K562 (cell line): ENCODE data around the gene RERE. TPM values are rescaled to one million over a fixed set of nuclear protein-coding genes. Genes with fewer than 3 reads are reported as not detected.

ENCODE experiments used
- DACH1 ChIP-seq: fragments of 450-650 bp; IDR thresholded peaks from 2 replicates; pipeline ENCODE4 v1.6.1; 2018; ENCODE audit not compliant: partially characterized antibody
- ELF2 ChIP-seq: fragments of 250-450 bp; sonication (Bioruptor Pico); IDR thresholded peaks from 2 replicates; pipeline ENCODE4 v1.5.0; 2021; ENCODE audit warnings: mild to moderate bottlenecking
- HNRNPK ChIP-seq: fragments of 200-400 bp; formaldehyde crosslinking; IDR thresholded peaks from one replicate; pipeline ENCODE4 v1.6.1; 2018; ENCODE audit warnings: mild to moderate bottlenecking, low read depth, low read length; ENCODE audit not compliant: poor library complexity, severe bottlenecking
- HNRNPUL1 ChIP-seq: fragments of 200-400 bp; formaldehyde crosslinking; IDR thresholded peaks from 2 replicates; pipeline ENCODE4 v1.6.1; 2017; ENCODE audit warnings: low read length
- MEF2D ChIP-seq: conservative IDR thresholded peaks from 2 replicates; pipeline ENCODE4 v1.6.1; 2016; ENCODE audit warnings: low read depth, missing genetic modification characterization, missing compliant biosample characterization
- NONO ChIP-seq, 2 experiments: fragments of 200-400 bp in 1 of 2; fragments of 450-650 bp in 1 of 2; formaldehyde crosslinking in 1 of 2; IDR thresholded peaks; 2 replicates each; pipeline ENCODE4 v1.6.1; 2017; ENCODE audit warnings: low read depth in 2 of 2, mild to moderate bottlenecking in 2 of 2, moderate library complexity in 2 of 2, low read length in 1 of 2
- POLR3G ChIP-seq: IDR thresholded peaks from 2 replicates; pipeline ENCODE4 v1.6.1; 2011; ENCODE audit not compliant: insufficient read length, insufficient replicate concordance; ENCODE audit errors: extremely low read depth
- POU5F1 ChIP-seq: fragments of 150-350 bp; IDR thresholded peaks from 2 replicates; pipeline ENCODE4 v1.6.1; 2014; ENCODE audit warnings: borderline replicate concordance, low read length, low read depth, mild to moderate bottlenecking; ENCODE audit not compliant: partially characterized antibody
- SRF ChIP-seq, 2 experiments: fragments of 250-450, 450-650 bp in 1 of 2; sonication (Bioruptor Pico) in 1 of 2; sonication (generic) in 1 of 2; formaldehyde crosslinking; IDR thresholded peaks; 2 replicates each; pipeline versions ENCODE4 v1.5.0 to v1.5.1; 2020 to 2022; ENCODE audit warnings: mild to moderate bottlenecking in 1 of 2, missing genetic modification reagents in 1 of 2
- XRCC3 ChIP-seq: fragments of 450-650 bp; IDR thresholded peaks from 2 replicates; pipeline ENCODE4 v1.6.1; 2017; ENCODE audit warnings: mild to moderate bottlenecking, moderate library complexity
- ZNF561 ChIP-seq: fragments of 450-650 bp; formaldehyde crosslinking; conservative IDR thresholded peaks from 2 replicates; pipeline ENCODE4 v1.4.0; 2020; ENCODE audit warnings: mild to moderate bottlenecking, moderate library complexity
- ZNF592 ChIP-seq: fragments of 450-650 bp; IDR thresholded peaks from 2 replicates; pipeline ENCODE4 v1.6.1; 2017; ENCODE audit warnings: antibody characterized with exemption, mild to moderate bottlenecking
- ZNF766 ChIP-seq: fragments of 200-800 bp; sonication (Bioruptor generic); conservative IDR thresholded peaks from 2 replicates; pipeline ENCODE4 v1.6.1; 2016; ENCODE audit warnings: missing genetic modification characterization, missing compliant biosample characterization
- polyA plus RNA-seq, 8 experiments: library from polyadenylated mRNA; depleted of rRNA in 4 of 8; stranded (reverse) in 5 of 8; unstranded in 3 of 8; fragments of >200 nt; fragmentation: Nextera tagmentation in 2 of 8; fragmentation: Illumina TruSeq in 1 of 8; extraction: Ambion mirVana in 2 of 8; extraction: Trizol in 1 of 8; gene quantifications; 2 replicates each; pipeline versions ENCODE4 v1.2.1 to v1.2.3, GENCODE V29; 2011 to 2014; ENCODE audit warnings: inconsistent platforms in 1 of 8, missing spikeins in 1 of 8
- total RNA-seq, 7 experiments: library from RNA; depleted of rRNA in 6 of 7; stranded (reverse); fragments of >200 nt in 6 of 7; fragmentation: Illumina TruSeq in 2 of 7; extraction: Trizol in 2 of 7; gene quantifications; 2 replicates each; pipeline versions ENCODE4 v1.2.1 to v1.2.3, GENCODE V29; 2011 to 2021; ENCODE audit warnings: low replicate concordance in 1 of 7
- TF ChIP-seq, protein P1 (sequence below): sonication (generic); formaldehyde crosslinking; IDR thresholded peaks from 2 replicates; pipeline ENCODE4 v1.4.0; 2020; ENCODE audit warnings: mild to moderate bottlenecking, missing genetic modification reagents
- TF ChIP-seq, protein P2 (sequence below): sonication (generic); formaldehyde crosslinking; IDR thresholded peaks from 2 replicates; pipeline ENCODE4 v1.8.0; 2022; ENCODE audit warnings: missing genetic modification reagents, mild to moderate bottlenecking, borderline replicate concordance
- TF ChIP-seq, protein P3 (sequence below): fragments of 250-450 bp; sonication (Bioruptor Pico); IDR thresholded peaks from 2 replicates; pipeline ENCODE4 v1.5.0; 2020; ENCODE audit warnings: mild to moderate bottlenecking, borderline replicate concordance

RERE gene
- total and polyA plus RNA-seq, 9 of the 15 experiments (the other 6 are each of a cell fraction or from before 2014, with no cell fraction given): 3.0 to 51.5 (median 13.4) TPM

- TF ChIP-seq, protein P1, sequence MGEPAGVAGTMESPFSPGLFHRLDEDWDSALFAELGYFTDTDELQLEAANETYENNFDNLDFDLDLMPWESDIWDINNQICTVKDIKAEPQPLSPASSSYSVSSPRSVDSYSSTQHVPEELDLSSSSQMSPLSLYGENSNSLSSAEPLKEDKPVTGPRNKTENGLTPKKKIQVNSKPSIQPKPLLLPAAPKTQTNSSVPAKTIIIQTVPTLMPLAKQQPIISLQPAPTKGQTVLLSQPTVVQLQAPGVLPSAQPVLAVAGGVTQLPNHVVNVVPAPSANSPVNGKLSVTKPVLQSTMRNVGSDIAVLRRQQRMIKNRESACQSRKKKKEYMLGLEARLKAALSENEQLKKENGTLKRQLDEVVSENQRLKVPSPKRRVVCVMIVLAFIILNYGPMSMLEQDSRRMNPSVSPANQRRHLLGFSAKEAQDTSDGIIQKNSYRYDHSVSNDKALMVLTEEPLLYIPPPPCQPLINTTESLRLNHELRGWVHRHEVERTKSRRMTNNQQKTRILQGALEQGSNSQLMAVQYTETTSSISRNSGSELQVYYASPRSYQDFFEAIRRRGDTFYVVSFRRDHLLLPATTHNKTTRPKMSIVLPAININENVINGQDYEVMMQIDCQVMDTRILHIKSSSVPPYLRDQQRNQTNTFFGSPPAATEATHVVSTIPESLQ (CRISPR knock-in tag): no peak
- TF ChIP-seq ZNF561 (CRISPR knock-in tag): no peak
- no peak for TF ChIP-seq POLR3G
- TF ChIP-seq, protein P2, sequence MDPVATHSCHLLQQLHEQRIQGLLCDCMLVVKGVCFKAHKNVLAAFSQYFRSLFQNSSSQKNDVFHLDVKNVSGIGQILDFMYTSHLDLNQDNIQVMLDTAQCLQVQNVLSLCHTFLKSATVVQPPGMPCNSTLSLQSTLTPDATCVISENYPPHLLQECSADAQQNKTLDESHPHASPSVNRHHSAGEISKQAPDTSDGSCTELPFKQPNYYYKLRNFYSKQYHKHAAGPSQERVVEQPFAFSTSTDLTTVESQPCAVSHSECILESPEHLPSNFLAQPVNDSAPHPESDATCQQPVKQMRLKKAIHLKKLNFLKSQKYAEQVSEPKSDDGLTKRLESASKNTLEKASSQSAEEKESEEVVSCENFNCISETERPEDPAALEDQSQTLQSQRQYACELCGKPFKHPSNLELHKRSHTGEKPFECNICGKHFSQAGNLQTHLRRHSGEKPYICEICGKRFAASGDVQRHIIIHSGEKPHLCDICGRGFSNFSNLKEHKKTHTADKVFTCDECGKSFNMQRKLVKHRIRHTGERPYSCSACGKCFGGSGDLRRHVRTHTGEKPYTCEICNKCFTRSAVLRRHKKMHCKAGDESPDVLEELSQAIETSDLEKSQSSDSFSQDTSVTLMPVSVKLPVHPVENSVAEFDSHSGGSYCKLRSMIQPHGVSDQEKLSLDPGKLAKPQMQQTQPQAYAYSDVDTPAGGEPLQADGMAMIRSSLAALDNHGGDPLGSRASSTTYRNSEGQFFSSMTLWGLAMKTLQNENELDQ (CRISPR knock-in tag): no peak
- TF ChIP-seq ZNF592: peak; percentile 95
- TF ChIP-seq, protein P3, sequence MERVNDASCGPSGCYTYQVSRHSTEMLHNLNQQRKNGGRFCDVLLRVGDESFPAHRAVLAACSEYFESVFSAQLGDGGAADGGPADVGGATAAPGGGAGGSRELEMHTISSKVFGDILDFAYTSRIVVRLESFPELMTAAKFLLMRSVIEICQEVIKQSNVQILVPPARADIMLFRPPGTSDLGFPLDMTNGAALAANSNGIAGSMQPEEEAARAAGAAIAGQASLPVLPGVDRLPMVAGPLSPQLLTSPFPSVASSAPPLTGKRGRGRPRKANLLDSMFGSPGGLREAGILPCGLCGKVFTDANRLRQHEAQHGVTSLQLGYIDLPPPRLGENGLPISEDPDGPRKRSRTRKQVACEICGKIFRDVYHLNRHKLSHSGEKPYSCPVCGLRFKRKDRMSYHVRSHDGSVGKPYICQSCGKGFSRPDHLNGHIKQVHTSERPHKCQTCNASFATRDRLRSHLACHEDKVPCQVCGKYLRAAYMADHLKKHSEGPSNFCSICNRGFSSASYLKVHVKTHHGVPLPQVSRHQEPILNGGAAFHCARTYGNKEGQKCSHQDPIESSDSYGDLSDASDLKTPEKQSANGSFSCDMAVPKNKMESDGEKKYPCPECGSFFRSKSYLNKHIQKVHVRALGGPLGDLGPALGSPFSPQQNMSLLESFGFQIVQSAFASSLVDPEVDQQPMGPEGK (CRISPR knock-in tag): no peak
- TF ChIP-seq ZNF766 (CRISPR knock-in tag): peak; percentile 87
- 0 out of 4 replicates have a peak, but pooled peaks of 1 of the 2 experiments have one; percentile 45 for TF ChIP-seq NONO (IDR thresholded peaks at IDR 0.05; ENCODE audit: low read depth in 2 of 2, low read length in 1 of 2)
- no peak for TF ChIP-seq HNRNPK
- TF ChIP-seq XRCC3: no peak
- peak; percentile 55; the same call in 1 of the 2 replicates for TF ChIP-seq MEF2D (tag)
- no peak for TF ChIP-seq SRF (CRISPR knock-in tag; IDR thresholded peaks at IDR 0.05)
- no peak for TF ChIP-seq POU5F1
- peak; percentile 75 for TF ChIP-seq DACH1
- no peak for TF ChIP-seq HNRNPUL1
- TF ChIP-seq ELF2 (CRISPR knock-in tag): no peak
Observed at GRCh38 chr1:8541961-8542521, 275.4 kb downstream of the RERE start (continued).
